SK-N-DZ (cell line): ENCODE results near the gene DCAF7.
A peak's percentile ranks its signal among the peaks of the same experiment; 100 is the strongest.

Experiments used
- DNase-seq: peaks from one replicate; pipeline ENCODE4 v3.0.0-alpha.2; 2015; ENCODE audit warnings: low spot score

The DCAF7 gene

DNA sequence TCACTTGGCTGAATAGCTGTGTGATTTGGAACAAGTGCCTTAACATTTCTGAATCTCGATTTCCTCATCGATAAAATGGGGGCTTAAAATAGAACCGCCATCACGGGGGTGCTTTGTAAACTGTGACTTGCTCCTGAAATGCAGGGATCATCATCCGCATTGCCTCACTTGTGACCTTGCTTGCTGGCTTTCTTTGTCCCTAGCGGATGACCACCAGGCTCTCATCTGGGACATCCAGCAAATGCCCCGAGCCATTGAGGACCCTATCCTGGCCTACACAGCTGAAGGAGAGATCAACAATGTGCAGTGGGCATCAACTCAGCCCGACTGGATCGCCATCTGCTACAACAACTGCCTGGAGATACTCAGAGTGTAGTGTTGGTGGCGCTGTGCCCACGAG, 38.5 kb downstream of the DCAF7 start:
- no peak for DNase-seq

DNA sequence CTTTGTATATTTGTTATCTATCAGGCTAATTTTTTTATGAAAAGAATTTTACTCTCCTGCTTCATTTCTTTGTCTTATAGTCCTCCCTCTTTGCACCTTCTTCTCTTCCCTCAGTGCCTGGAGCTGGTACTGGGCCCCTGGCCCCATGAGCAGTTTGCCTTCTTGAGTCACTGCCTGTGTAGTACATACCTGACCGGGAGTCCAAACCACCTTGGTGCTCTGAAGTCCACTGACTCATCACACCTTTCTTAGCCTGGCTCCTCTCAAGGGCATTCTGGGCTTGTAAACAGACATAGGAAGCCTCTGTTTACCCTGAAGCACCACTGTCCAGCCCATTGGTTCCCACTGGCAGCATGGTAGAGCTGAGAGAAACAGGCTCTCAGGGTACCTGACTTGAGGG, 39.4 kb downstream of the DCAF7 start:
- no peak for DNase-seq

DNA sequence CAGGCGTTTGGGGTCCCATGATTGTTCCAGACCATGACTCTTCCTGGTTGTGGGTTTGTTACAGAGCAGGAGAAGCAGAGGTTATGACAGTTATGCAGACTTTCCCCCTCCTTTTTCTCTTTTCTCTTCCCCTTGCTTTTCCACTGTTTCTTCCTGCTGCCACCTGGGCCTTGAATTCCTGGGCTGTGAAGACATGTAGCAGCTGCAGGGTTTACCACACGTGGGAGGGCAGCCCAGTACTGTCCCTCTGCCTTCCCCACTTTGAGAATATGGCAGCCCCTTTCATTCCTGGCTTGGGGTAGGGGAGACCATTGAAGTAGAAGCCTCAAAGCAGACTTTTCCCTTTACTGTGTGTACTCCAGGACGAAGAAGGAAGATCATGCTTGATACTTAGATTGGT, 42.5 kb downstream of the DCAF7 start:
- DNase-seq, result no peak

DNA sequence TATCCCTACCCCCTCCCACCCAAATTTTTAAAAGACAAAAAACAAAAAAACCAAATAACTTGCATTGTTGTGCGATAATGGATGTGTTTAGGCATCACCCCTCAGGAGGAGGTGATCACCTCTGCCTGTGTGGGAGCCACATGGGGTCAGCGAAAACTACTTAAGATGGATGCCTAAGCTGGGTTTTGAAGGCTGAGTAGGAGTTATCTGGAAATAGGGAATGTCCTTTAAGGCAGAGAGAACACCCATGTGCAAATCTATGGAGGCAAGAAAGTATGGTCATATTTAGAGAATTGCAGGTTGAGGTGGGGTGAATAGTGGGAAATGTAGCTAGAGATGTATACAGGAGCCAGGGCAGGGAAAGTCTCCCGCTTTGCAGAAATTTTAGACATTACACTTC, 44.9 kb downstream of the DCAF7 start:
- DNase-seq, result no peak

DNA sequence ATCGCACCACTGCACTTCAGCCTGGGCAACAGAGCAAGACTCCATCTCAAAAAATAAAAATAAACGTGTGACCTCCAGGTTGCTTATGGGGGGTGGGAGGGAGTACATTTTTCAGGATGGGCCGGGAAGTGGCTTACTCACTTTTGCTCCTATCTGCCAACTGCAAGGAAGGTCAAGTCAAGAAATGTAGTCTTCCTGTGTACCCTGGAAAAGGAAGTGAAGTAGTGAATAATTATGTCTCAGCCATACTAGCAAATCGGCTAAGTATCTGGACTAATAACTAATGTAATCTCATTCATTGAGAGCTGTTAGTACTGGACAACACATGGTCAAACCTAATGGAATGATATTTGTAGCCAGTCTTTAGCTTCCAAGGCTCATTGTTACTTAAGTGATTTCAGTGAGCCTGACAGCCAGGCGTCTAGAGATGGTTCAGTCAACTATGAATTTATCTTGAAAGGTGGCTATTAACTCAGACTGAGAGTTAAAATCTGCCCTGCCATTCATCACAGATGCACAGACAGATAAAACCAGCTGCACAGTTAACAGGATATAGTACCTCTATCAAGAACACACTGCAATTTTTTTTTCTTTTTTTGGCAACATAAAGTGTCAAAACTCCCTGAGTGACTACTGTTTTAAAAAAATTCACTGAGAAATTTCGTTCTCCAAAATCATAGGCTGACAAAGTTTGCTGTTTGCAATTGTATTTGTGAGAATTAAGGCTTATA, 46.7 kb downstream of the DCAF7 start:
- no peak for DNase-seq

DNA sequence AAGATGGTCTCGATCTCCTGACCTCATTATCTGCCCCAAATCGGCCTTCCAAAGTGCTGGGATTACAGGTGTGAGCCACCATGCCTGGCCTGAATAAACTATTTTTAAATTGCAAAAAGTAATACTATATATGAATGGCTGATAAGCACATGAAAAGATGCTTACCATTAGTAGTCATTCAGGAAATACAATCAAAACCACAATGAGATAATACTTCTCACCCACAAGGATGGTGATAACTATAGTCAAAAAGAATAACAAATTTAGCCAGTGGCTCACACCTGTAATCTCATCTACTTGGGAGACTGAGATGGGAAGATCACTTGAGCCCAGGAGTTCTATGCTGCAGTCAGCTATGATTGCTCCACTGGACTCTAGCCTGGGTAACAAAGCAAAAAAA, 48.0 kb downstream of the DCAF7 start:
- no peak for DNase-seq

DNA sequence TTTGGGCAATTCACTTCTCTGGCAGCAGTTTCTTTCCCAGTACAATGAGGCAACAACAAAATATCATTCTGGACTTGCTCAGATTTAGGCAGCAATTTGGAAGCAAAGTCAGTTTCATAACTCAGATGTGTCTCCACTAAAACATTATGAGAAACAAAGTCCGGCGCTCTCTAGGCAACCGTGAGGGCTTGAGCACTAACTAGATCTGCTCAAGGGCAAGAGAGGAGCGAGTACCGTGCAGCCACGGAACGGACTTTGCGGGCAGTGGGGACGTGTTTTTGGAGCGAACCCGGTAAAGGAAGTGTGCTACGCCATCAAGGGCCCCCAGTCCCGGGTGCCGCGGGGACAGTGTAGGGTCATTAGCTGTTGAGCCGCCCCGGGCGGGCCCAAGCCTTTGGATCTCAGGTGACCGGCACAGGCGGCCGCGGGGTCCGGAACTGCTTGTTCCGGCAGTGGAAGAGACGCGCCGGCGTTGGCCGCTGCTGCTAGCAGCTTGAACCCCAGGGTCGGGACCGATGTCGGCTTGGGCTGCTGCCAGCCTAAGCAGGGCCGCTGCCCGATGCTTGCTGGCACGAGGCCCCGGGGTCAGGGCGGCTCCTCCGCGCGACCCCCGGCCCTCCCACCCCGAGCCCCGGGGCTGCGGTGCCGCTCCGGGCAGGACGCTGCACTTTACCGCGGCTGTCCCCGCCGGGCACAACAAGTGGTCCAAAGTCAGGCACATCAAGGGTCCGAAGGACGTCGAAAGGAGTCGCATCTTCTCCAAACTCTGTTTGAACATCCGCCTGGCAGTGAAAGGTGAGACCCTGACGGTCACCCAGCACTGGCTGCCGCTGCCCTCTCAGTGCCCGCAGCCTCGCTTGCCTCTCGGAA, 50.5 kb downstream of the DCAF7 start, which contains the start of gene TACO1:
Gene TACO1 (plus strand): TSS at position 327 of the 870 bp plus-strand sequence. CDS start 189 bp downstream, at position 516.
- peak; percentile 88 for DNase-seq

DNA sequence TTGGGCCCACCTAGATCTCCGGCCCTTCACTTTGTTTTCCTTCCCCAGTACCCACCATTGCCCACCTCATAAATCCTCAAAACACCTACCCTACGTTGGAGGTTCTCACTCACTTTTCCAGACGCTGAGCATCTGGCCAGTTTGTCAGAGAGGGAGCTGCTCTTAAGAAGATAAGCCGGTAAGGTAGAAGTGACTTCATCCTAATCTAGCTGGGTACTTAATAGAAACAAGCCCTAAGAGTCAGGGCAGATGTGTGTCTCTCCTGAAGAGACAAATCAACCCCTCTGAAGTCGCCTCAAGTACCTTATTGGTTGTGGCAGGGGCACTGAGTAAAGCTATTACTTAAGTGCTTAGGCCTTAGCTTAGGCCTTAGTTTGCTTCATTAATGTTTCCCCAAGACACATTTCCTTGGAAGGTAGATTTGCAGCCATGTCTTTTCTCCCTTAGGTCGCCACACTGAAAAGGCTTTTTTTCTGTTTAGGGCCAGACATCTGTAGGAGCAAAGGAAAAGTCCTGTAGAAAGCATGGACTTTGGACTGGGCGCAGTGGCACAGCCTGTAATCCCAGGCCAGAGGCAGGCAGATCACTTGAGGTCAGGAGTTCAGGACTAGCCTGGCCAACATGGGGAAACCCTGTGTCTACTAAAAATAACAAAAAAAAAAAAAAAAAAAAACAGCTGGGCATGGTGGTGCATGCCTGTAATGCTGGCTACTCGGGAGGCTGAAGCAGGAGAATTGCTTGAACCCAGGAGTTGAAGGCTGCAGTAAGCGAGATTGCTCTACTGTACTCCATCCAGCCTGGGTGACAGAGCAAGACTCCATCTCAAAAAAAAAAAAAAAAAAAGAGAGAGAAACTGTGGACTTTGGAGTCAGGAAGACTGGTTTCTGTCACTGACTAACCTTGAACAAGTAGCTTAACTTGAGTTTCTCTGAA, 51.4 kb downstream of the DCAF7 start:
- no peak for DNase-seq

DNA sequence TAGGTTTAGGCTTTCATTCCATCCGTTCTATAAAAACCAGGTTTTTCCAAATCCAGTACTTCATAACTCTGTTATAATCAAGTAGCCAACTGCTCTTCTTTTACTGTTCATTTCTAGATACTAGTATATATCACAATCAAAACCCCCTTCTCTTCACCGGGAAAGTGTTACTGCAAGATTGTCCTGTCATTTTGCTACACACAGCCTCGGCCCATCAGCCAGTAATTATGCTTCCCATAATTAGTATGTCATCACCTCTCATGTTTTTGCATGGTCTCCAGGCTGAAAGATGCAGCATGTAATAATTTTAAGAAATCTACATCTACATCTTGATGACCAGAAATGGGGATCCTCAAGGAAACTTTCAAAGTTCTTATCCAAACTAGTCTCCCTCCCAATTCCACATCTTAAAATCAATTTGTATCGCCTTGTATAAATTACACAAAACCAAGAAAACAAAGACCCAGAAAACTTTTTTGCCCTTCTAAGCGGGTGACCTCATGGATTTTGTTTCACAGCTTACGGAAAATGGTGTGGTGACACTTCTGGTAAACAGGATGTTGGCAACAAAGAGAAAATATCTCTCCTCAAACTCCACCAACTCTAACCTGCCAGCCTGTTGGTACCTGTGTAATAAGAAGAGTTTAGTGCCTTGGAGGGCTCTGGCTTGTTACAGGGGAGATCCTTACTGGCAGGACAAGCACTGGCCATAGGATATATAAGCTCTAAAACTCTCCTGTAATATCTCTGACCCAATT, 59.7 kb downstream of the DCAF7 start:
- DNase-seq, result no peak

DNA sequence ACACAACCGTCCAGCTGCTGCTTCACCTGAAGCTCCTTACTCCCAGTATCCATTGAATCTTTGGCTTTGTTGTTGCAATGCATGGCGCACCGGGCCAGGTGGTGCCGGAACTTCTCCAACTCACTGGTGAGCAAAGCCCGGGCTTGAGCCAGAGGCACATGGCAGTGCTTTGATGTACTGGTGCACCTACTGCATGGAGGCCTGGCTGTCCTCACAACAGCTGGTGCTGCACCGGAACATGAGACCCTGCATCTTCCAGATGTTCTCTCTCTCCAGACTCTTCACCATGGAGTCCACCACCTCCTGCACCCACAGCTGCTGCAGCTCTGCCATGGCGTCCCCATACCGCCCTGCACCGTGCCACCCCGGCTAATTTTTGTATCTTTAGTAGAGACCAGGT, 60.6 kb downstream of the DCAF7 start:
- DNase-seq, result no peak

DNA sequence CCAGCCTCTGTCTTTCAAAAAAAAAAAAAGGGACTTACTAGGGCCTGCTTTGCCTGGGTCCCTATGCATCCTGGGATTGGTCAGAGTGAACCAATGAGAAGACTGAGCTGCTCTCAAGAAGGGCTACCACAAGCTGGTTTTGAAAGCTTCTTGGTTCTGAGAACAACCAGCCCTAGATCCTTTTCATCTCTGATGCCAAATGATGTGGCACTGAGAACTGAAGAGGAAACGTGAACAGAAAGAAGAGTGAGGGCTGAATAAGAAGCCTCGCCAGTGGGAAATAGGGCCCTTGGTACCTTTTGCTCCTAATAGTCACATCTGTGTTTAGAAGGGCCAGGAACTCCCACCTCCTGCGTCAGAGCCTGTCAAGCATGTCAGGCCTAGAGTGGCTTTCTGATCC, 61.1 kb downstream of the DCAF7 start:
- DNase-seq, result no peak

DNA sequence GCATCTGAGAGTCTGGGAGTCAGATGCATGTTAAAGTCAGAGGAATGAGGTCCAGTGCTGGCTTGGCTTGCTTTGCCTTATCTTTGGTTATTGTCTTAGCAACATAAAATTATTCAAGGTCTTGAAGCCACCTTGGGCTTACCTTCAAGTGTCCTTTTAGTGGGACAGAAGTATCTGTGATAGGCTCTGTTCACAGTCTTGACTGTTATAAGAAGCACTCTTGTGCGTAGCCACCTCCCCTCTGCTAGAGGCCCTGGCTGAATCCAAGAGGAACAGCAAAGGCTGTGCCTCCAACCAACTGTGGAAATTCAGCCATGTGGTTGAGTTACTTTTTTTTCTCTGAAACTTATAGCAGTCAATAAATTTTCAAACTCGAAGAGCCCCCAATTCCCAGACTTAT, 63.4 kb downstream of the DCAF7 start:
- no peak for DNase-seq

DNA sequence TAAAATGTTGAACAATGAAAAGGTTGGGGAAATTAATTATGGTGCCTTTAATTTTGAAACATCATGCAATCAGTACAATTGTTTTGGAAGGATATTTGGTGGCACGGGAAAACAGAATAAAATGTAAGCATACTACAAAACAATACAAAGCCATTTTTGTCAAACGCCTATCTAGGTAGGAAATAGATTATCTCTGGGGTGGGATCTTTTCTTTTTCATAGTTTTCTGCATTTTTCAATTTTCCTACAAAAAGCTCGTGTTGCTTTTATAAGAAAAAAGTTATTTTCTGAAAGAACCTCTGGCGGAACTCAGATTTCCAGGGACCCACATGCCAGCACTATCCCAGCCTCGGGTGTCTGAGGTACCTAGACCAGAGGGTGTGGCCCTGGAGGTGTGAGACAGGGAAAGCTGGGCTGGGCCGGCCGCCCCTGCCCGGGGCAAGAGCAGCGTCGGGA, 71.0 kb downstream of the DCAF7 start:
- DNase-seq, result no peak

DNA sequence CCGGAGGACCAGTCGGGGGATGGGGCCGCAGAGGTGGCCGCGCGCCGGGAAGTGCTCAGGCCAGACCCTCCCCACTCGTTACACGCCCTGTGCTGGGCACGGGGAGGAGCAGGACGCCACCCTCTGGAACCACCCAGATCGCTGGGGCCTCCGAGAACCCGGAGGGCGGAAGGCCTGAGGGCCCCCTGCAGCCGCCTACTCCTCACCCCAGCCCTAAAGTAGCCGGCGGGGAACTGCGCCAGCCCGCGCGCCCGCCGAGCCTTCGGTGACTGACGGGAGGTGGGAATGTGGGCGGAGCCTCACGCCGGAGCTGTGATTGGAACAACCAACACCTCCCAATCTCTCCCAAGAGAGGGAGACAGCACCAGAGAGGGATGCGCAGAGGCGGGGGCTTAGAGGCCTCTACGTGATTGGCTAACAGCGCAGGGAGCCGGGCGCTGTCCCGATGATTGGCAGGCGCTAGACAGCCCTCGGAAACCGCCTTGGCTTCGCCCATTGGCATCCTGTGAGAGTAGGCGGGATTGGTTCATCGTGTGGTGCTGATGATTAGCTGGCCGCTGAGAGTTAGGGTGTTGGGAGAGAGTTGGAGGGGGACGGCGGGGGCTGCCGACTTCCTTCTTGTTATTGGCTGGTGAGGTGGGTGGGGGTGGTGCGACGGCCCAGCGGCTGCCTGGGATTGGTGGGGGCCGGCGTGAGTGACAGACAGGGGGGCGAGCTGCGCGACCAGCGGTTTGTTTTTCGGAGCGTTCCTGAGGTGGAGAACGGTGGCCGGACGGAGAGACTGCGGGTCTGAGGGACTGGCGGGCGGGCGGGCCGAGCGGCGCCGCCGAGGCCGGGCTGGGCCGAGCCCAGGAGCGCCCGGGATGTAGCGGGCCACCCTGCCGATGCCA, 71.7 kb downstream of the DCAF7 start, which contains the start of gene MAP3K3:
Gene MAP3K3 (plus strand): TSS at position 734 of the 890 bp plus-strand sequence. CDS start 343 bp downstream, outside the sequence.
- DNase-seq, result peak; percentile 100

DNA sequence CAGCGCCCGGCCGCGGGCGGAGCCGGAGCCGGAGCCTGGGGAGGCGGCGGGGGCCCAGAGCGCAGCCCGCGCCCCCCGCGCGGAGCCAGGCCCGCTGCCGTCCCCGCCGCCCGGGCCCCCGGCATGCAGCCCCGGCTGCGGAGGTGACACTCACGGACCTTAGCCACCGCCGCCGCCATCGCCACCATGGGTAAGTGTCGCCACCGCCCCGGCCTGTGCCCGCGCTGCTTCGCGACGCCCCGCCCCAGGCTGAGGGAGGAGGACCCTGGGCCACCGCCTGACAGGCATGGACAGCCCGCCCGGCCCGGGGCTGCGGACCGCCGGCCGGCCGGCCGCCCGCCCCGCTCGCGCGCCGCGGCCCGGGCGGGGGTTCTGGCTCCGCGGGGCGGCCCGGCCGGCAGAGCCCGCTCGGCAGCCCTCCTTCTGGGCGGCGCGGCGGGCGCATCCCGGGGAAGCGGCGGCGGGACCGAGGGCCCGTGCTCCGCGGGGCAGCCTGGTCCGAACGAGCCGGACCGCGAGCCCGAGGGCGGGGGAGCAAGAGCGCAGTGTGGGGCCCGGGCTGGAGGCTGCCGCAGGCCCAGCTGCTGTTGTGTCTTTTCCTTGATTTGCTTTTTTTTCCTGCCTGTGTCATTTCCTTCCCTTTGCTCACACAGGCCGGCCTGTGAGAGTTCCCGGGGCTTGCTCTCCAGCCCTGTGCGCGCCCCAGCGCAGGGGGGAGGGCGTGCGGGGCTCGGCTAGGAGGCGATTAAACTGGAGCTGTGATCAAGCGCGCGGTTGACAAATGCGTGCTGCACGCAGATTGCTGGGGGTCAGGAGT, 72.5 kb downstream of the DCAF7 start:
- peak; percentile 67 for DNase-seq

DNA sequence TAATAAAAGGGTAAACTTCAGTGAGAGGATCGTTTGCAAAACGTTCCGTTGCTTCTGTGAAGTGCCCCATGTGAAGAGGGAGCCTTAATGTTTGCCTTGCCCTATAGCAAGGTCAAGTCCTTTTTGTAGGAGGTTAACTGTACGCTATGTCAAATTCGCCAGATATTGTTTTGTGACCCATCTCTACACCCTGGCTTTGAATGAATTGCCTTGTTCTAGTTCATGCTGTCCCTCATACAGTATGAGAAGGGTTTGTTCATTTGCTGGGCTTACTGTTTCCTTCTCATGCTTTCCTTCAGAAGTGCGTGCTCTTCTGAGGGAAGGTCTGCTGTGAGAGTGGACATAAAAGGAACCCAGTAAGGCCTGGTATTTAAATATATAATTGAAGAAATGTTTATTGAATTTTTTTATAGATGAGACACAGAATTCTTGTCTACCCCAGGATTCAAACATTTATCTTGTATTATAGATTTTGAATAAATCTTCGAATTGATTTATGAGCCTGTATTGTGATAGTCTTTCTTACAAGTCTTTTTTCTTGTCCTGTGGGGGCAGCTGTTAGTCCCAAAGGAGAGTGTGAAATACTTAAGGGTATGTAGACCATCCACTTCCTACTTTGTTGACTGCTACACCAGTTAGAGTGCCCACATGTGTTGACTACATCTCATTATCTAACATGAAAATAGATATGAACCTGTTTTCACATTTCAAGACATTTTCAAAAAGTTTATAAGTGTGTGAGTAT, 73.7 kb downstream of the DCAF7 start:
- DNase-seq, result no peak

DNA sequence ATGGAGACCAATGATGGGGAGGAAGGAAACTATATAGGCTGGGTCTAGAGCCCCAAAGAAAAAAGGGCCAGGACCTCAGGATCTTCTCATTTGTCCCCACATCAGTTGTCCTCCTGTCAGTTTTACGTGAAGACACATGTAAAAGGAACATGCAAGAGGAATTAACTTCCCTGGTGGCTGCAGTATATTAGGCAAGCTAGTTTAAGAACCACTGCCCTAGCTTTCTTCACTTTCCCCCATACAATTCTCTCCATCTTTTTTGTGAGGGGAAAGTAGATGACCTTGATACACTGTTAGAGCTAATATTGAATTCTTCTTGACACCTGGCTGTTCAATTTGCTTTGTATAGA, 74.2 kb downstream of the DCAF7 start:
- DNase-seq, result no peak

DNA sequence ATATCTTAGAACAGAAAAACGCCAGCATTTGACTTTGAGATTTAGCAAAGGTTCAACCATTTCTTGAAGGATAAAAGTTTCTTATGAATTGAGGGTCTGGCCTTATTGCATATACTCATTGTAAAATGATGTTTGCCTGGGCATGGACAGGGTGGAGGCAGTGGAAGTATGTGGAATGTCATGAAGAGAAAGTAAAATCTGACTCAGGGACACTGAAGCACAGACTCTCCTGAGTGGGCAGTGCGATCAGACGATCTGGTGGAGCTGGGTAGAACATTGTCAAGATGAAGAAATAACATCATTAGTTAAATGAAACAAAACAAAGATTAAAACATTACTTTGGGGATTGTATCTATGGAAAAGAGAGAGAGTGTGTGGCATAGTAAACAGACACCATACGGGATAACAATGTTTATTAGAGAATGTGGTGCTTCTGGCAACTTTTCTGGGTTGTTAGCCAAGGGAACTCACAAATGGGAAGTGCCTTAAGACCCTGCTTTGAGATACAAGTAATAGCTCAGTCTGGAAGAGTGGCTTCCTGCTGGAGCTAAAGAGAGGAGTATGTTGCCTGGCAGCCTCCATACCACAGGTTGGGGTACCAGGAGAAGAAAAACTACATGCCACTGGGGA, 76.4 kb downstream of the DCAF7 start:
- no peak for DNase-seq
